HepG2 (cell line): ENCODE measurements around the gene PIGN. TPM values are rescaled to one million over a fixed set of nuclear protein-coding genes. Genes with fewer than 3 reads are reported as not detected.

Experiments used
- ATAC-seq: fragments of 200-7000 bp; cut with Tn5 transposase; 3 replicates; pipeline ENCODE4 v1.9.1; 2020; ENCODE audit warnings: mild to moderate bottlenecking, moderate library complexity
- BruUV-seq: library from RNA; stranded (reverse); fragments of 400-500 nt; replicated peaks from 2 replicates; lab custom pipeline; 2021; lab: Mats Ljungman, UMichigan
- CTCF ChIA-PET: fragments of 300-600 bp; formaldehyde crosslinking; extraction: SDS; loops from one replicate; lab custom pipeline; 2021; ENCODE audit warnings: low total read pairs, inconsistent platforms, low intra/inter-chr PET ratio; lab: Yijun Ruan, JAX
- POLR2A ChIA-PET: fragments of 350-600 bp; sonication (Branson Sonifier 250); formaldehyde crosslinking; loops from one replicate; lab custom pipeline; 2020; ENCODE audit warnings: antibody characterized with exemption, inconsistent platforms; lab: Yijun Ruan, JAX
- DNase-seq: peaks from one replicate; pipeline ENCODE4 v3.0.0-alpha.2; 2015; ENCODE audit warnings: low spot score
- FAIRE-seq: peaks from 3 replicates; lab custom pipeline; 2011; peaks lifted over from hg19 to GRCh38; lab: Jason Lieb, UNC
- H2AFZ ChIP-seq: one replicate; pipeline ENCODE4 v1.6.1; 2011; ENCODE audit warnings: low read length, inconsistent platforms
- H3K27ac ChIP-seq: fragments of 300-600 bp; 3 replicates; pipeline ENCODE4 v1.8.0; 2011; ENCODE audit warnings: mixed run types, mild to moderate bottlenecking, mixed read lengths, low read length, inconsistent platforms; ENCODE audit not compliant: insufficient read depth; ENCODE audit errors: extremely low read length
- H3K27me3 ChIP-seq, 2 experiments: fragments of 200-600 bp in 1 of 2; 2 replicates in 1 of 2; 3 replicates in 1 of 2; pipeline versions ENCODE4 v1.6.0 to v1.8.0; 2011; ENCODE audit warnings: low read length in 2 of 2, mild to moderate bottlenecking in 2 of 2, moderate library complexity in 2 of 2, inconsistent platforms in 1 of 2; ENCODE audit not compliant: insufficient read depth in 2 of 2, control insufficient read depth in 1 of 2
- H3K36me3 ChIP-seq, 2 experiments: fragments of 200-600 bp in 1 of 2; replicated peaks in 1 of 2; 2 replicates in 1 of 2; 3 replicates in 1 of 2; pipeline versions ENCODE4 v1.5.1 to v1.8.0; 2011; ENCODE audit warnings: low read length in 2 of 2, inconsistent platforms in 1 of 2; ENCODE audit not compliant: insufficient read depth in 2 of 2, control insufficient read depth in 1 of 2
- H3K4me1 ChIP-seq: 2 replicates; pipeline ENCODE4 v1.5.1; 2012; ENCODE audit warnings: low read length, inconsistent platforms; ENCODE audit not compliant: insufficient read depth
- H3K4me2 ChIP-seq: 2 replicates; pipeline ENCODE4 v1.6.0; 2011; ENCODE audit warnings: low read depth, low read length, inconsistent platforms
- H3K4me3 ChIP-seq, 3 experiments: fragments of 200-600 bp in 1 of 3; sonication (generic), shearing (Covaris generic) in 1 of 3; replicated peaks in 1 of 3; 2 replicates each; pipeline ENCODE4 v1.5.1; 2011 to 2016; ENCODE audit warnings: low read length in 3 of 3, inconsistent platforms in 2 of 3, low read depth in 2 of 3, mild to moderate bottlenecking in 2 of 3, control low read depth in 1 of 3, mixed read lengths in 1 of 3; ENCODE audit not compliant: insufficient read depth in 1 of 3
- H3K79me2 ChIP-seq: one replicate; pipeline ENCODE4 v1.6.1; 2011; ENCODE audit warnings: low read length, inconsistent platforms; ENCODE audit not compliant: insufficient read depth
- H3K9ac ChIP-seq: 2 replicates; pipeline ENCODE4 v1.6.0; 2011; ENCODE audit warnings: mild to moderate bottlenecking, low read depth, low read length, inconsistent platforms; ENCODE audit not compliant: insufficient read depth
- H3K9me3 ChIP-seq: 2 replicates; pipeline ENCODE4 v1.5.1; 2012; ENCODE audit warnings: mild to moderate bottlenecking, low read length
- H4K20me1 ChIP-seq: 2 replicates; pipeline ENCODE4 v1.6.0; 2011; ENCODE audit warnings: inconsistent platforms, mild to moderate bottlenecking, low read length, moderate library complexity; ENCODE audit not compliant: insufficient read depth
- KLF13 ChIP-seq: sonication (generic); formaldehyde crosslinking; IDR thresholded peaks from 2 replicates; pipeline ENCODE4 v1.4.0; 2020; ENCODE audit warnings: mild to moderate bottlenecking, missing genetic modification reagents
- KLF9 ChIP-seq: IDR thresholded peaks from 2 replicates; pipeline ENCODE4 v1.6.1; 2016; ENCODE audit warnings: low read depth
- MXD3 ChIP-seq: IDR thresholded peaks from 2 replicates; pipeline ENCODE4 v1.6.1; 2016; ENCODE audit warnings: mild to moderate bottlenecking, missing biosample characterization, missing genetic modification reagents
- NKX3-1 ChIP-seq: sonication (generic); formaldehyde crosslinking; IDR thresholded peaks from 2 replicates; pipeline ENCODE4 v1.5.0; 2020; ENCODE audit warnings: missing genetic modification reagents
- ONECUT2 ChIP-seq: sonication (generic); formaldehyde crosslinking; IDR thresholded peaks from 2 replicates; pipeline ENCODE4 v1.4.0; 2020; ENCODE audit warnings: missing genetic modification reagents
- SIN3B ChIP-seq: fragments of 150-350 bp; IDR thresholded peaks from 2 replicates; pipeline ENCODE4 v1.6.1; 2014; ENCODE audit warnings: low read length
- ZNF33B ChIP-seq: sonication (generic); formaldehyde crosslinking; IDR thresholded peaks from 2 replicates; pipeline ENCODE4 v1.5.1; 2020; ENCODE audit warnings: mild to moderate bottlenecking, missing genetic modification reagents
- ZNF709 ChIP-seq: sonication (generic); formaldehyde crosslinking; IDR thresholded peaks from 2 replicates; pipeline ENCODE4 v1.5.0; 2020; ENCODE audit warnings: mild to moderate bottlenecking, missing genetic modification reagents
- ZNF724P ChIP-seq: sonication (generic); formaldehyde crosslinking; IDR thresholded peaks from 2 replicates; pipeline ENCODE4 v1.8.0; 2022; ENCODE audit warnings: missing genetic modification reagents, borderline replicate concordance
- ZNF780A ChIP-seq: sonication (generic); formaldehyde crosslinking; IDR thresholded peaks from 2 replicates; pipeline ENCODE4 v1.8.0; 2022; ENCODE audit warnings: mild to moderate bottlenecking, missing genetic modification reagents, moderate library complexity
- whole genome bisulfite sequencing: methylation state at CpG from one replicate; pipeline ENCODE4 v1.1.6; 2017; ENCODE audit warnings: low lambda C conversion rate; 5-methylcytosine and 5-hydroxymethylcytosine counted together
- in situ Hi-C: cut with HindIII; loops from 2 replicates; pipeline ENCODE4 v1.10.0; 2017; ENCODE audit warnings: low pct_unique_long_range_greater_than_20kb; ENCODE audit not compliant: extremely low pct_ligation_motif_present
- intact Hi-C: fragments of 100-400 bp; cut with micrococcal nuclease; formaldehyde crosslinking; loops from one replicate; pipeline ENCODE4 v1.10.0; 2022; ENCODE audit not compliant: unreplicated experiment
- polyA plus RNA-seq, 8 experiments: library from polyadenylated mRNA; depleted of rRNA in 3 of 8; stranded (reverse) in 7 of 8; unstranded in 1 of 8; fragments of >200 nt; fragmentation: Illumina TruSeq in 4 of 8; extraction: Trizol in 4 of 8; gene quantifications; 2 replicates each; pipeline versions ENCODE4 v1.2.1 to v1.2.3, GENCODE V29; 2011 to 2016; ENCODE audit warnings: low read depth in 4 of 8, missing spikeins in 1 of 8, mixed read lengths in 1 of 8; ENCODE audit not compliant: insufficient read depth in 1 of 8
- total RNA-seq, 5 experiments: library from RNA; depleted of rRNA; stranded (reverse); fragments of >200 nt; fragmentation: Illumina TruSeq; extraction: Trizol; gene quantifications; 2 replicates each; pipeline ENCODE4 v1.2.3, GENCODE V29; 2016; ENCODE audit warnings: low read depth in 1 of 5
- TF ChIP-seq, protein P1 (sequence below): IDR thresholded peaks from 2 replicates; pipeline ENCODE4 v1.6.1; 2016; ENCODE audit warnings: low read depth, control low read depth

The PIGN gene
- total and polyA plus RNA-seq, 2 of the 13 experiments (the other 11 are each of a cell fraction or from before 2014, with no cell fraction given), result 15.5 to 33.6 TPM

DNA sequence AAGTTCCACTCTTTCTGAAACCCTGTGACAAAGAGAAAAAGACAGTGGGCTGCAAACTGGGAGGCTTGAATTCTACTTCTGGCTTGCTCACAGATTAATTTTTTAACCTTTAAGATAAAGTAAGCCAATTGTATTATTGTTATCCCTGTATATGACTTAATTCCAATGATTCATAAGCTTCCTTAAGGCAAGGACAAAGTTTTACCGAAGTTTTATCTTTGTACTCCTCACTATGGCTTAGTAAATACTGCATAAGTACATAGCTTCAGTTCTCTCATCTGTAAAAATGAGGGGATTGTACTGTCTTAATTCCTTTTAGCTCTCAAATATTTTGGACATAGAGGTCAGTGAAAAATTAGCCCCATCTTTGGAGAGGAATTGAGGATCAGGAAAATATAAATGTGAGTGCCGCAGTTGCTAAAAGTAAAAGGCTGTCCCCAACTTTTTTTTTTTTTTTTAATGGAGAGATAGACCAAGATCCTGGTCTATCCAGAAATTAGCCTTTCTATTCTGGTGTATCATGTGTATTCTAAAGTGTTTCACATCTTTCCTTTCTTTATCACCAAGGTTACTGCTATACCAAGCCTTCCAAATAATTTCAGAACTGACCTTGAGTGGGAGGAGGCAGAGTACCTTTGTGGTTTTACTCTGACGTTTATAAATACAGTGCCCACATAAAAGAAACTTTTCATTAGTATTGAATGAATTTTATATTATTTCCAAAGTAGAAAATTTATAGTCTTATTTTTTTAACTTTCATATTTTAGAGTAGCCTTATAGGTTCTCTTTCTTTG, 13.5 kb upstream of the PIGN start (continued):
- TF ChIP-seq ONECUT2 (CRISPR knock-in tag) (no peak), ZNF33B (CRISPR knock-in tag) (no peak), ZNF780A (CRISPR knock-in tag) (no peak), ZNF724P (no peak), ZNF709 (CRISPR knock-in tag) (no peak), MXD3 (no peak), NKX3-1 (no peak), KLF9 (CRISPR knock-in tag) (no peak), SIN3B (no peak)
- TF ChIP-seq, protein P1, sequence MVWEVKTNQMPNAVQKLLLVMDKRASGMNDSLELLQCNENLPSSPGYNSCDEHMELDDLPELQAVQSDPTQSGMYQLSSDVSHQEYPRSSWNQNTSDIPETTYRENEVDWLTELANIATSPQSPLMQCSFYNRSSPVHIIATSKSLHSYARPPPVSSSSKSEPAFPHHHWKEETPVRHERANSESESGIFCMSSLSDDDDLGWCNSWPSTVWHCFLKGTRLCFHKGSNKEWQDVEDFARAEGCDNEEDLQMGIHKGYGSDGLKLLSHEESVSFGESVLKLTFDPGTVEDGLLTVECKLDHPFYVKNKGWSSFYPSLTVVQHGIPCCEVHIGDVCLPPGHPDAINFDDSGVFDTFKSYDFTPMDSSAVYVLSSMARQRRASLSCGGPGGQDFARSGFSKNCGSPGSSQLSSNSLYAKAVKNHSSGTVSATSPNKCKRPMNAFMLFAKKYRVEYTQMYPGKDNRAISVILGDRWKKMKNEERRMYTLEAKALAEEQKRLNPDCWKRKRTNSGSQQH, result no peak

DNA sequence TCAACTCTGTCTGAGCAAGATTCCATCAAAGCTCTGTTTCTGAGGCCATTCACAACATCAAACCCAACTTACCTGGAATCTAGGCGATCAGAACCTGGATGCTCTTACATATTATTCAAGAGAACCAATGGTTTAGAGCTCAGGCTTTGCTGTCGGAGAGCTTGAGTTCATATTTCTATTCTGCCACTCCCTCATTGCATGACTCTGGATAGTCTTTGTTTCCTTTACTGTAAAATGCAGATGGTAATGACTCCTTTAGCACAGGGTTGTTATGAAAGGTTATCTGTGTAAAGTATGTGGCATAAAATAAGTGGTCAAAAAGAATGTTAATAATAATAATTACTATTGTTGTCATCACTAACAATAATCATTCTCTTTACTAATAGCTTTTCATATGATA, 12.8 kb upstream of the PIGN start:
- no peak overlapping the region for H3K4me3 ChIP-seq
- 0 out of 2 replicates have a peak, but pooled peaks cover 6% of the 10 kb centered on the region for H3K4me1 ChIP-seq
- TF ChIP-seq KLF13 (CRISPR knock-in tag), result no peak
- TF ChIP-seq, protein P1, result no peak
- POLR2A ChIA-PET, result interaction anchor here (1.4 kb wide), 1 partner anchor 13 kb away, joined by 6 read pairs; the partner anchor contains the start of genes PIGN and RELCH
- H2AFZ ChIP-seq, result no peak overlapping the region
- ATAC-seq, result no peak
- H3K27me3 ChIP-seq, result no peaks in the 10 kb centered on the region
- H3K9me3 ChIP-seq, result no peaks in the 10 kb centered on the region
- H3K79me2 ChIP-seq, result peaks cover 78% of the 10 kb centered on the region
- in situ Hi-C loops, result no loop called here
- CTCF ChIA-PET, result no interaction called here
- no TSS peak for BruUV-seq
- H3K36me3 ChIP-seq, result no peaks in the 10 kb centered on the region; a peak in 1 of 5 replicates
- no peak overlapping the region for H3K27ac ChIP-seq
- no peak for FAIRE-seq
- intact Hi-C loops, result no loop called here
- no peak for DNase-seq
- WGBS, result 98% methylated on average over 2 of the region's 2 CpGs
- H4K20me1 ChIP-seq, result no peaks in the 10 kb centered on the region
- H3K4me2 ChIP-seq, result no peak overlapping the region
- H3K9ac ChIP-seq, result no peak overlapping the region
